ENCODE measurements around the gene KCNH8. TPM values are rescaled to one million over a fixed set of nuclear protein-coding genes. Genes with fewer than 3 reads are reported as not detected.

Gene KCNH8
- total and polyA plus RNA-seq, 10 of the 15 experiments (the other 5 are each of a cell fraction or from before 2014, with no cell fraction given), result under 0.01 to 0.18 (median 0.07) TPM; not detected in 2

GRCh38 chr3:19231792-19232461 is 83.6 kb downstream of the KCNH8 start:
- H3K9ac ChIP-seq (ENCODE audit: control insufficient read depth, insufficient read depth, low read length), result no peak overlapping the region
- H3K4me1 ChIP-seq (ENCODE audit: control insufficient read depth, insufficient read depth, low read length), result no peaks in the 10 kb centered on the region
- SMC1A ChIA-PET (ENCODE audit: uncharacterized antibody, unreplicated experiment), result interaction anchor here (1.3 kb wide), 2 partner anchors 18 to 19 kb away, joined by 3 read pairs; no protein-coding TSS in a partner anchor
- no peaks in the 10 kb centered on the region for H3K36me3 ChIP-seq (ENCODE audit: control insufficient read depth in 2 of 2, insufficient read depth in 2 of 2, low read length in 1 of 2)
- FAIRE-seq, result no peak
- no peaks in the 10 kb centered on the region for H3K27me3 ChIP-seq (replicated peaks in 1 of 2; ENCODE audit: control insufficient read depth in 2 of 2, insufficient read depth in 2 of 2, low read length in 1 of 2)
- intact Hi-C loops (cut with micrococcal nuclease; ENCODE audit: unreplicated experiment) (no loop called here), in situ Hi-C loops (cut with MboI) (no loop called here)
- no peaks in the 10 kb centered on the region; the same call in 2 of the 3 replicates for H3K9me3 ChIP-seq (replicated peaks; ENCODE audit: control insufficient read depth, insufficient read depth, low read length)
- no peak for DNase-seq (ENCODE audit: low read depth, low spot score)
- no peak overlapping the region for H3K4me3 ChIP-seq
- H2AFZ ChIP-seq (ENCODE audit: control insufficient read depth, low read depth, low read length), result no peak overlapping the region
- no peaks in the 10 kb centered on the region for H4K20me1 ChIP-seq (ENCODE audit: control insufficient read depth, insufficient read depth)
- no peaks in the 10 kb centered on the region for H3K79me2 ChIP-seq (ENCODE audit: control insufficient read depth, insufficient read depth, low read length)
- no peak overlapping the region for H3K4me2 ChIP-seq (ENCODE audit: control insufficient read depth, insufficient read depth)
- WGBS (ENCODE audit: insufficient coverage, insufficient replicate concordance, low lambda C conversion rate, missing lambda C conversion rate), result 49% methylated on average over 4 of the region's 4 CpGs
- CTCF ChIA-PET, result interaction anchor here (1.1 kb wide), 1 partner anchor 635 kb away, joined by 4 read pairs; no protein-coding TSS in a partner anchor
- no peak for ATAC-seq
- no TSS peak for BruUV-seq (replicated peaks)
- POLR2A ChIA-PET, result interaction anchor here (1.0 kb wide), 1 partner anchor 8 kb away, joined by 3 read pairs; no protein-coding TSS in a partner anchor
- RAD21 ChIA-PET (ENCODE audit: unreplicated experiment), result no interaction called here
- H3K27ac ChIP-seq (ENCODE audit: control insufficient read depth, insufficient read depth), result no peak overlapping the region
- TF ChIP-seq USF2 (IDR thresholded peaks at IDR 0.05; ENCODE audit: borderline replicate concordance, low read depth, low read length) (no peak), FOXK2 (IDR thresholded peaks at IDR 0.05) (no peak), MYC (IDR thresholded peaks at IDR 0.05; ENCODE audit: insufficient read depth, insufficient read length, insufficient replicate concordance, low read length, severe bottlenecking) (no peak), POU2F2 (IDR thresholded peaks at IDR 0.05; ENCODE audit: borderline replicate concordance, low read depth, low read length) (no peak), BCLAF1 (IDR thresholded peaks at IDR 0.05) (no peak), SMAD1 (IDR thresholded peaks at IDR 0.05; ENCODE audit: low read depth, partially characterized antibody) (no peak), BHLHE40 (IDR thresholded peaks at IDR 0.05; ENCODE audit: borderline replicate concordance in 1 of 2, low read depth in 2 of 2, low read length in 1 of 2) (no peak), NFYA (IDR thresholded peaks at IDR 0.05; ENCODE audit: borderline replicate concordance, low read depth, low read length) (no peak), PKNOX1 (IDR thresholded peaks at IDR 0.05) (no peak), SKIL (IDR thresholded peaks at IDR 0.05; ENCODE audit: low read depth, poor library complexity, severe bottlenecking) (no peak), ZBED1 (IDR thresholded peaks at IDR 0.05; ENCODE audit: borderline replicate concordance) (no peak), DPF2 (IDR thresholded peaks at IDR 0.05) (no peak), IRF4 (IDR thresholded peaks at IDR 0.05; ENCODE audit: low read depth, low read length) (no peak), TARDBP (IDR thresholded peaks at IDR 0.05; ENCODE audit: borderline replicate concordance) (no peak), HSF1 (IDR thresholded peaks at IDR 0.05; ENCODE audit: low read depth, low read length) (no peak)
